SH-SY5Y (cell line): Measurements from ENCODE around the gene KRTAP21-2.

ENCODE experiments used
- GATA2 ChIP-seq: IDR thresholded peaks from 2 replicates; pipeline ENCODE4 v1.6.1; 2011; ENCODE audit warnings: mild to moderate bottlenecking, low read depth, low read length
- GATA3 ChIP-seq: IDR thresholded peaks from 2 replicates; pipeline ENCODE4 v1.6.1; 2011; ENCODE audit warnings: low read depth, mild to moderate bottlenecking, low read length, moderate library complexity

- TF ChIP-seq GATA2 (no peak), GATA3 (no peak)
Measured at GRCh38 chr21:30733026-30733425, 14.0 kb downstream of the KRTAP21-2 start.
